Calu3 (cell line): Measurements from ENCODE around the gene STAMBP. TPM values are rescaled to one million over a fixed set of nuclear protein-coding genes. Genes with fewer than 3 reads are reported as not detected.

Experiments used
- BruUV-seq: library from RNA; stranded (reverse); fragments of 400-500 nt; replicated peaks from 2 replicates; lab custom pipeline; 2021; lab: Mats Ljungman, UMichigan
- CTCF ChIA-PET: fragments of 300-600 bp; sonication (Branson Sonifier 250); formaldehyde crosslinking; loops from one replicate; lab custom pipeline; 2022; ENCODE audit warnings: antibody characterized with exemption; lab: Charles Lee
- DNase-seq: peaks from one replicate; pipeline ENCODE4 v3.0.0; 2022
- H3K27ac Mint-ChIP-seq: one replicate; pipeline ENCODE4 v1.8.0; 2022; ENCODE audit warnings: mixed read lengths; ENCODE audit not compliant: unreplicated experiment
- H3K27me3 Mint-ChIP-seq: one replicate; pipeline ENCODE4 v1.8.0; 2022; ENCODE audit warnings: mixed read lengths; ENCODE audit not compliant: unreplicated experiment
- H3K36me3 Mint-ChIP-seq: one replicate; pipeline ENCODE4 v1.8.0; 2022; ENCODE audit warnings: mild to moderate bottlenecking, moderate library complexity, mixed read lengths; ENCODE audit not compliant: insufficient read depth, unreplicated experiment
- H3K4me1 Mint-ChIP-seq: one replicate; pipeline ENCODE4 v1.8.0; 2022; ENCODE audit warnings: mild to moderate bottlenecking, low read depth, mixed read lengths; ENCODE audit not compliant: unreplicated experiment
- H3K4me3 Mint-ChIP-seq: one replicate; pipeline ENCODE4 v1.8.0; 2022; ENCODE audit warnings: mild to moderate bottlenecking, low read depth, moderate library complexity, mixed read lengths; ENCODE audit not compliant: unreplicated experiment
- H3K9me3 Mint-ChIP-seq: one replicate; pipeline ENCODE4 v1.8.0; 2022; ENCODE audit warnings: low read depth, mixed read lengths; ENCODE audit not compliant: unreplicated experiment
- CTCF ChIP-seq: fragments of 200-600 bp; IDR thresholded peaks from one replicate; pipeline ENCODE4 v1.8.0; 2022; ENCODE audit warnings: antibody characterized with exemption; ENCODE audit not compliant: unreplicated experiment
- intact Hi-C: fragments of 100-400 bp; cut with micrococcal nuclease; formaldehyde crosslinking; loops from one replicate; pipeline ENCODE4 v1.10.0; 2022; ENCODE audit not compliant: unreplicated experiment
- total RNA-seq: library from RNA; stranded (reverse); gene quantifications from 2 replicates; pipeline ENCODE4 v1.2.3, GENCODE V29; 2022

STAMBP gene
- total RNA-seq, 1 experiment from 2014 or later, result 51.9 TPM

- Mint-ChIP-seq H3K27me3 (no peaks in the 10 kb centered on the region), H3K4me1 (no peaks in the 10 kb centered on the region), H3K4me3 (no peak overlapping the region), H3K36me3 (no peaks in the 10 kb centered on the region), H3K27ac (no peak overlapping the region), H3K9me3 (no peaks in the 10 kb centered on the region)
- no peak for TF ChIP-seq CTCF
- CTCF ChIA-PET, result no interaction called here
- intact Hi-C loops, result no loop called here
- DNase-seq, result no peak
- no TSS peak for BruUV-seq
These were observed 89.0 kb downstream of the STAMBP start for GRCh38 chr2:73917696-73918207.

- Mint-ChIP-seq H3K36me3 (no peaks in the 10 kb centered on the region), H3K27me3 (no peaks in the 10 kb centered on the region), H3K4me3 (no peak overlapping the region), H3K9me3 (no peaks in the 10 kb centered on the region), H3K27ac (no peak overlapping the region), H3K4me1 (no peaks in the 10 kb centered on the region)
- intact Hi-C loops, result no loop called here
- no TSS peak for BruUV-seq
- no peak for DNase-seq
- TF ChIP-seq CTCF, result no peak
- CTCF ChIA-PET, result no interaction called here
These were observed 90.1 kb downstream of the STAMBP start for GRCh38 chr2:73918856-73919255.

- H3K4me3 Mint-ChIP-seq, result no peak overlapping the region
- no peak for TF ChIP-seq CTCF
- no TSS peak for BruUV-seq
- H3K27me3 Mint-ChIP-seq, result no peaks in the 10 kb centered on the region
- H3K9me3 Mint-ChIP-seq, result no peaks in the 10 kb centered on the region
- DNase-seq, result no peak
- H3K4me1 Mint-ChIP-seq, result no peaks in the 10 kb centered on the region
- CTCF ChIA-PET, result no interaction called here
- intact Hi-C loops, result no loop called here
- H3K36me3 Mint-ChIP-seq, result no peaks in the 10 kb centered on the region
- H3K27ac Mint-ChIP-seq, result no peak overlapping the region
These were observed 91.0 kb downstream of the STAMBP start for GRCh38 chr2:73919596-73920228.

- Mint-ChIP-seq H3K36me3 (peaks cover 2% of the 10 kb centered on the region), H3K4me1 (no peaks in the 10 kb centered on the region), H3K27me3 (no peaks in the 10 kb centered on the region), H3K27ac (no peak overlapping the region), H3K4me3 (no peak overlapping the region), H3K9me3 (no peaks in the 10 kb centered on the region)
- no TSS peak for BruUV-seq
- CTCF ChIA-PET, result interaction anchor here (1.1 kb wide), 1 partner anchor 13 kb away, joined by 3 read pairs; no protein-coding TSS in a partner anchor
- DNase-seq, result peak; percentile 53
- peak; percentile 18 for TF ChIP-seq CTCF
- intact Hi-C loops, result no loop called here
These were observed 92.1 kb downstream of the STAMBP start for GRCh38 chr2:73920577-73921545.
